ENCODE results near the gene DES. TPM values are rescaled to one million over a fixed set of nuclear protein-coding genes. Genes with fewer than 3 reads are reported as not detected.

The DES gene
- total RNA-seq, 1 donor from 2014 or later = not detected

GRCh38 chr2:219464286-219465032, 46.3 kb downstream of the DES start:
- H3K27me3 Mint-ChIP-seq (ENCODE audit: insufficient read depth, low read depth) = peaks cover 6% of the 10 kb centered on the region
- no peaks in the 10 kb centered on the region for H3K9me3 ChIP-seq (ENCODE audit: low read depth)
- no peak overlapping the region for H3K27ac ChIP-seq
- H3K4me2 ChIP-seq = no peak overlapping the region
- H3K36me3 Mint-ChIP-seq = peaks cover 2% of the 10 kb centered on the region
- H2AFZ ChIP-seq (replicated peaks) = no peak overlapping the region
- H3K9ac ChIP-seq = no peak overlapping the region
- no peak overlapping the region for H3K27ac Mint-ChIP-seq
- H3K79me2 ChIP-seq (ENCODE audit: low read depth) = no peaks in the 10 kb centered on the region
- no peak overlapping the region for H3K4me3 ChIP-seq
- no peaks in the 10 kb centered on the region for H3K9me3 Mint-ChIP-seq
- H3K4me1 Mint-ChIP-seq = peaks cover 10% of the 10 kb centered on the region
- peaks cover 19% of the 10 kb centered on the region for H3K4me1 ChIP-seq
- peaks cover 9% of the 10 kb centered on the region for H3F3A ChIP-seq (ENCODE audit: low read depth)
- no peak overlapping the region for H3K4me3 Mint-ChIP-seq
- DNase-seq (ENCODE audit: low spot score) = no peak
- no peak for TF ChIP-seq EZH2 (IDR thresholded peaks at IDR 0.05)
- TF ChIP-seq EZH2phosphoT487 (IDR thresholded peaks at IDR 0.05) = no peak
- TF ChIP-seq, protein P1, sequence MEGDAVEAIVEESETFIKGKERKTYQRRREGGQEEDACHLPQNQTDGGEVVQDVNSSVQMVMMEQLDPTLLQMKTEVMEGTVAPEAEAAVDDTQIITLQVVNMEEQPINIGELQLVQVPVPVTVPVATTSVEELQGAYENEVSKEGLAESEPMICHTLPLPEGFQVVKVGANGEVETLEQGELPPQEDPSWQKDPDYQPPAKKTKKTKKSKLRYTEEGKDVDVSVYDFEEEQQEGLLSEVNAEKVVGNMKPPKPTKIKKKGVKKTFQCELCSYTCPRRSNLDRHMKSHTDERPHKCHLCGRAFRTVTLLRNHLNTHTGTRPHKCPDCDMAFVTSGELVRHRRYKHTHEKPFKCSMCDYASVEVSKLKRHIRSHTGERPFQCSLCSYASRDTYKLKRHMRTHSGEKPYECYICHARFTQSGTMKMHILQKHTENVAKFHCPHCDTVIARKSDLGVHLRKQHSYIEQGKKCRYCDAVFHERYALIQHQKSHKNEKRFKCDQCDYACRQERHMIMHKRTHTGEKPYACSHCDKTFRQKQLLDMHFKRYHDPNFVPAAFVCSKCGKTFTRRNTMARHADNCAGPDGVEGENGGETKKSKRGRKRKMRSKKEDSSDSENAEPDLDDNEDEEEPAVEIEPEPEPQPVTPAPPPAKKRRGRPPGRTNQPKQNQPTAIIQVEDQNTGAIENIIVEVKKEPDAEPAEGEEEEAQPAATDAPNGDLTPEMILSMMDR (IDR thresholded peaks at IDR 0.05) = no peak
- H3K27me3 ChIP-seq = no peaks in the 10 kb centered on the region
- H3K36me3 ChIP-seq = no peaks in the 10 kb centered on the region
- H4K20me1 ChIP-seq (ENCODE audit: low read depth) = no peaks in the 10 kb centered on the region

DNA sequence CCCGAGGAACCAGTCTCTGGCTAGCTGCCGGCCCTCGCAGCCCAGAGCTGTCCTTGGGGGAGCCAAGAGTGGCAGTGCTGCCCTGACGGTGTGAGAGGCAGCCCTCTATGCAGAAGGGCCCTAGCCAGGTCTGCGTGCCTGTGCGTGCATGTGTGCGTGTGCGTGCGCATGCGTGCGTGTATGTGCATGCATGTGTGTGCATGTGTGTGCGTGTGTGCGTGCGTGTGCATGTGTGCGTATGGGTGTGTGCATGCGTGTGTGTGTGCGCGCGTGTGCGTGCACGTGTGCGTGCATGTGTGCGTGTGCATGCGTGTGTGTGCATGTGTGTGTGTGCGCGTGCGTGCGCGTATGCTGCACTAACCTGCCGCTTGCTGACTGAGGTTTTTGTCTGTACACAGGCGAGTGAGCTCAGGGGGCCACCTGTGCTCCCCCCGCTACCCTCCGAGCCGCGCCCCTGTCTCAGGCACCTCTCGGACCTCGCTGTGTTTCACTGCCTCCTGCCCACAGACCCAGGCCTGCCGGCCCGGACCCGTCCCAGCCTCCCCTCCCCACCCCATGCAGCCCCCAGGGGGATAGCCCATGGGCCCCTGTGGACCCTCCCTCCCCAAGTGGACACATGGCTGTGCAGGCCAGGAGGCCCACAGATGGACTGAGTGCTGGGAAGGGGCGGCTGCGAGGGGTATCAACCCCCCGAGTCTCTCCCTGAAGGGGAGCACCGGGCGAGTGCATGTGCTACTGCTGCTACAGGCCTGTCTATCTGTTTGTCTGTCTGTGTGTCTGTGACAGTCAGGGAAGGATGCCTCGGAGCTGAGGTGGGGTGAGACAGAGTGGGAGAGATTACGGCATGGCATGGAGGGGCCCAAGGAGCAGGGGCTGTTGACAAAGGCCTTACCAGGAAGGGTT, 47.7 kb downstream of the DES start:
- no peak overlapping the region for H3K27ac Mint-ChIP-seq
- Histone ChIP-seq H3K4me1 (peaks cover 6% of the 10 kb centered on the region), H3K4me2 (no peak overlapping the region), H2AFZ (replicated peaks) (no peak overlapping the region), H3K36me3 (no peaks in the 10 kb centered on the region), H3K4me3 (no peak overlapping the region), H3K27ac (no peak overlapping the region), H3K9me3 (ENCODE audit: low read depth) (no peaks in the 10 kb centered on the region), H4K20me1 (ENCODE audit: low read depth) (no peaks in the 10 kb centered on the region), H3K9ac (no peak overlapping the region), H3F3A (ENCODE audit: low read depth) (no peaks in the 10 kb centered on the region), H3K27me3 (no peaks in the 10 kb centered on the region), H3K79me2 (ENCODE audit: low read depth) (no peaks in the 10 kb centered on the region)
- H3K36me3 Mint-ChIP-seq = peaks cover 2% of the 10 kb centered on the region
- peaks cover 4% of the 10 kb centered on the region for H3K4me1 Mint-ChIP-seq
- no peaks in the 10 kb centered on the region for H3K9me3 Mint-ChIP-seq
- H3K4me3 Mint-ChIP-seq = no peak overlapping the region
- TF ChIP-seq EZH2phosphoT487 (IDR thresholded peaks at IDR 0.05) = no peak
- no peak for TF ChIP-seq EZH2 (IDR thresholded peaks at IDR 0.05)
- TF ChIP-seq, protein P1 (IDR thresholded peaks at IDR 0.05) = no peak
- no peak for DNase-seq (ENCODE audit: low spot score)
- H3K27me3 Mint-ChIP-seq (ENCODE audit: insufficient read depth, low read depth) = peaks cover 8% of the 10 kb centered on the region

DNA sequence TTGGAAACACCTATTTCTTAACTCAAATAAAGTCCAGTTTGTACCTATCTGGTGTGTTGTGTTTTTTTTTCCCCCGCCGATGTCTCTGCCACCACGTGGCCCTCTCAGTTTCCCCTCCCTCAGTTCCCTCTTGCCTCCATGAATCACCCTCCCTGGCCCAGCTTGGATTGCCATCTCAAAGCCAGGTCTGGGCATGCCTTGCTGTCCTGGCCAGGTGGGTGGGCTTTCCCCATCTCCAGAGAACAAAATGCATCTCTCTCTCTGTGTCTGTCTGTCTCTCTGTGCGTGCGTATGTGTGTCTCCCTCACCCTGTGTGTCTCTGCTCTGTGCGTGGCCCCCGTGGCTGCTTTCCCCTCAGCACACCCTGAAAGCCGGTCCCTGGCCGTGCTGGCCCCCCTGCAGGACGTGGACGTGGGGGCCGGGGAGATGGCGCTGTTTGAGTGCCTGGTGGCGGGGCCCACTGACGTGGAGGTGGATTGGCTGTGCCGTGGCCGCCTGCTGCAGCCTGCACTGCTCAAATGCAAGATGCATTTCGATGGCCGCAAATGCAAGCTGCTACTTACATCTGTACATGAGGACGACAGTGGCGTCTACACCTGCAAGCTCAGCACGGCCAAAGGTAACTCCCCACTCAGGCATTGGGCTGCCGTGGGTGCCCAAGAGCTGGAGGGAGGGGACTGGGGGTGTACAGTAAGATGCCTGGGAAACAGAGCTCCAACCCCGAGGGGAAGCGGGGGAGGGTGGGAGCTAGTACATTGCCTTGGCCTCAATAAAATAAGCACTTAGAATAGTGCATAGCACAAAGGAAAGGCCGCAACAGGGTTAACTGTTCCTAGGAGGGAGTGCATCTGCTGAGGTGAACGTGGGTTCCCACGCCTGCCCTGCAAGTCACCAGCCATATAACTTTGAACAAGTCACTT, 48.9 kb downstream of the DES start:
- H3K36me3 ChIP-seq = no peaks in the 10 kb centered on the region
- H3K27me3 ChIP-seq = no peaks in the 10 kb centered on the region
- peaks cover 2% of the 10 kb centered on the region for H3K9me3 Mint-ChIP-seq
- H2AFZ ChIP-seq (replicated peaks) = no peak overlapping the region
- H3K27ac ChIP-seq = no peak overlapping the region
- no peaks in the 10 kb centered on the region for H3K4me1 ChIP-seq
- no peaks in the 10 kb centered on the region for H3K79me2 ChIP-seq (ENCODE audit: low read depth)
- H3K4me3 Mint-ChIP-seq = peak overlapping the region; percentile 41
- peaks cover 2% of the 10 kb centered on the region for H3K36me3 Mint-ChIP-seq
- H3K4me2 ChIP-seq = no peak overlapping the region
- H3K9ac ChIP-seq = no peak overlapping the region
- H3K4me3 ChIP-seq = no peak overlapping the region
- no peaks in the 10 kb centered on the region for H3F3A ChIP-seq (ENCODE audit: low read depth)
- H4K20me1 ChIP-seq (ENCODE audit: low read depth) = no peaks in the 10 kb centered on the region
- H3K9me3 ChIP-seq (ENCODE audit: low read depth) = no peaks in the 10 kb centered on the region
- DNase-seq (ENCODE audit: low spot score) = no peak
- peaks cover 9% of the 10 kb centered on the region for H3K27me3 Mint-ChIP-seq (ENCODE audit: insufficient read depth, low read depth)
- TF ChIP-seq EZH2 (IDR thresholded peaks at IDR 0.05) (no peak), EZH2phosphoT487 (IDR thresholded peaks at IDR 0.05) (no peak)
- TF ChIP-seq, protein P1 (IDR thresholded peaks at IDR 0.05) = no peak
- H3K4me1 Mint-ChIP-seq = peaks cover 8% of the 10 kb centered on the region
- no peak overlapping the region for H3K27ac Mint-ChIP-seq
